DLD1 (cell line): ENCODE data around the gene ACSS2.

Source experiments
- in situ Hi-C: cut with HindIII; loops from 2 replicates; pipeline ENCODE4 v1.10.0; 2017; ENCODE audit warnings: low sequenced_read_pairs

ACSS2 gene

GRCh38 chr20:34945315-34946077 lies 69.1 kb downstream of the ACSS2 start:
- in situ Hi-C loops: no loop called here

GRCh38 chr20:34946661-34947060 lies 70.2 kb downstream of the ACSS2 start:
- in situ Hi-C loops: no loop called here

DNA sequence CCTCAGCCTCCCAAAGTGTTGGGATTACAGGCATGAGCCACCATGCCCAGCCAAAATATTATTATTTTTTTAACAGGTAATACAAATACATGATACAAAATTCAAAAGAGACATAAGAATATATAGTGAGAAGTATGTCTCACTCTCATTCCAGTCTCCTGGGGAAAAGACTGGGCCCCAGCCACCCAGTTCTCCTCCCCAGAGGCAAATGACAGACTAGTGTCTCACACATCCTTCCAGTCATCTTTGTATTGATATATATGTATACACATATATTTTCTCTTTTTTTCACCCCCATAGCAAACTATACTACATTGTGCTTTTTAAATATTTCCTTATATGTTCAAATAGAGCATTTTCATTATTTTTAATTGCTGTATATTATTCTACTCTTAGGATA lies 70.9 kb downstream of the ACSS2 start:
- in situ Hi-C loops: no loop called here

DNA sequence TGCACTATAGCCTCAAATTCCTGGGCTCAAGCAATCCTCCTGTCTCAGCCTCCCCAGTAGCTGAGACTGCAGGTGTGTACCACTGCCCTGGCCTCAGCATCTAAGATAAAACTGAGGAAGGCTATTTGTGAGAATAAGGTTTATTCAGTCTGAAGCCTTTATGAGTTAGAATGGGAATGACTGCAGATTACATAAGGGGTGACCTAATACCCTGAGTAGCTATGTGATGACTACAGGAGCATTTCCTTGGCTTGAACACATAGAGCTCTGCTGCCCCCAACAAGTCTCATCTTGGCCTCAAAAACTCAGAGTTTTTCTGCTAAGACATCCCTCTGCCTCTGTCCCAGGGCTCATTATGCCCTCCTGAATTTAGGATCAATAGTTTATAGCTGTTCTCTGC lies 71.6 kb downstream of the ACSS2 start:
- in situ Hi-C loops: no loop called here

DNA sequence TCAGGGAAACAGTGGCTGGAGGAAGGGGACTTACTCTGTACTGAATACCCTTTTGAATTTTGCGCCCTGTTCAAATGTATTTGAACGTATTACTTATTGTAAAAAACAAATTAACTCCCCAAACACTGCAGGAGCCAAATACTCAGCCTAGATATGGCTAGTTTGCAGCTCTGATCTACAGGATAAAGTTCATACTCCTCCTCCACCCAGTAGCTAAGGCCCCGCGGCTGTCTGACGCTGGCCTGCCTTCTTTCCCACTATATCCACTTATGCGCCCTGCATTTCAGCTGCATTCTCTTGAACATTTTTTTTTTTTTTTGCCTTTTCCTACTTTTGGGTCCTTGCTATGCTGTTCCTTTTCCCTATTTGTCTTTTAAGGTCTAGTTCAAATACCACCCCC lies 72.7 kb downstream of the ACSS2 start:
- in situ Hi-C loops: no loop called here

- in situ Hi-C loops: no loop called here
These were observed 74.8 kb downstream of the ACSS2 start for GRCh38 chr20:34951252-34951651.

GRCh38 chr20:34951652-34952051 lies 75.2 kb downstream of the ACSS2 start:
- in situ Hi-C loops: no loop called here

GRCh38 chr20:34952671-34953070 lies 76.3 kb downstream of the ACSS2 start:
- in situ Hi-C loops: no loop called here

- in situ Hi-C loops: no loop called here
These were observed 77.5 kb downstream of the ACSS2 start for GRCh38 chr20:34953960-34954359.

DNA sequence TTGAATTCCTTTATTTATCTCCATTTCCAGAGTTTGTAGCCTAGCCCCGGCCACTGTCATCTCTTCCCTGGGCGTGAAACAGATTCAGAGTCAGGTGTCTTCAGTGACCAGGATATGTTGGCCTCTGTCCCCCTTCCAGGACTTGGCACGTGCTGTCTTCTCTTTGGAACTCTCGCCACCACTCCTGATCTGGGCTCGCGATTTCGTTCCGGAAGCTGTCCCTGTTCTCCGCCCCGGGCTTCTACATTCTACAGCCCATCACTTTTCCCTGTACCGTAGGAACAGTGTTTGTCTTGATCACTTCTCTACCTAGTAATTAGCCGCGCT lies 78.5 kb downstream of the ACSS2 start:
- in situ Hi-C loops: no loop called here

DNA sequence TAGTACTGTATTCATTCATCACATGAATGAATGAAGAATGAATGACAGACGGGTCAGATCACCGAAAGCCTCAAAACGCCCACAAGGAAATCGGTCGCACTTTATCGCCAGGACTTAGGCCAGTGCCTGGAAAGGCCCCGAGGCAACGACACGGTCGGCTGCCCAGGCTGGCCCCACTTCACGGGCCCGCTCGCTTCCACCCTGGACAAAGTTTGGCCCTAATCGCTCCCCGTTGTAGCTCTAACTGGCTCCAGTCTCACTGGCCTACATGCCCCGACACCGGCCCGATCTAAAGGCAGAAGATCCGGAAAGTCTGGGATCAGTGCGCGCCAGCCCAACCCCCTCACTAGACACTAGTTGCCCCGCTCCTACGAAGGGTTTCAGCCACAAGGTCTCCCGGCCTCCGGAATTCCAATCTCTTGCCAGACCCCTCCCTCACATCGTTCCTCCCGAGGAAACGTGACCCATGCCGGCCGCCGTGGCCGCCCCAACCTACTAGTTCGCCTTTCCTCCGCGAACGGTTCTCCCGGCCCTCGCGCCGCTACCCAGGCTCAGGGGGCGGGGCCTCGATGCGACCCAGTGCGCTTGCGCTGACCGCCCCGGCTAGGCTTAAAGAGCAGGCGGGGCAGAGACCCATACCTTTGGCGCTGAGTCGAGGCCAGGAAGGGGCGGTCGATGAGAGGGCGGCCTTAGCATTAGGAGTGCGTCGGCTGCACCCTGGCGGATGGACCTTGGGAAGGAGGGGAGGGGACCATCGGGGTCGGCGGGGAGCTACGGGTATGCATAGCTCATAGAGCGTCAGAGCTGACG lies 79.0 kb downstream of the ACSS2 start, which contains the start of the genes GSS and MYH7B:
Gene GSS (minus strand): TSS at position 576 of the 810 bp plus-strand sequence. CDS start 3,954 bp downstream, outside the sequence.
Gene MYH7B (plus strand): TSS at position 638 of the 810 bp plus-strand sequence. CDS start 22,138 bp downstream, outside the sequence.
- in situ Hi-C loops: no loop called here

DNA sequence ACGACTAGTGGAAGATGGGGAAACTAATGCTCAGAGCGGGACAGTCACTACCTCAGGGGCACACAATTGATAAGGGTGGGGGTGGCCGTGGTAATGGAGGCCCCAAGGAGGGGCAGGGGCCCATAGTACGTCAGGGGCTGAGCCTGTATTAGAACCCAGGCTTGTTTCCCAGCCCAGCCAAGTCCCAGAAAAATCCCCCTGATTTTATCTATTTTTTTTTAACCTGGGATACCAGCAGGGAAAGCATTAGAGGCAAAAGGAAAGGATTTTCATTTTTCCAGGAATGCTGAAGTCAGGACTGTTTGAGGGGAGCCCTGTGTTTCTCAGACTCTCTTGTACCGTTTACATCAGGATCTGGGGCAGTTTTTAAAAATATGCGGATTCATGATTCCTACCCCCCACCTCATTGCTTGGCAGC lies 79.6 kb downstream of the ACSS2 start:
- in situ Hi-C loops: no loop called here

GRCh38 chr20:34956751-34957472 lies 80.5 kb downstream of the ACSS2 start:
- in situ Hi-C loops: no loop called here

GRCh38 chr20:34964486-34964885 lies 88.1 kb downstream of the ACSS2 start:
- in situ Hi-C loops: no loop called here

DNA sequence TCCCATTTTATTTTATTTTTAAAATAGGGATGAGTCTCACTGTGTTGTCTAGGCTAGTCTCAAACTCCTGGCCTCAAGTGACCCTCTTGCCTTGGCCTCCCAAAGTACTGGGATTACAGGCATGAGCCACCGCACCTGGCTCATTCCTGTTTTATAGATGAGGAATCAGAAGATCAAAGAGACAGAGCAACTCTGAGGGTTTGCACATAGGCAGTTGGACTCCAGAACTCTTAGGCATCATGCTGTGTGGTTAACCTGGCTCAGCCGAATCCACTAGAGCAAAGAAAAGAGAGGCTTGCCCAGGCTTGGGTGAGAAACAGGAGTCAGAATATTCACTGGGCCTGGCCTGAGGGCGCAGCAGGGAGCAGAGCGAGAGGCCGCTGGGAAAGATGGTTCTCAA lies 88.6 kb downstream of the ACSS2 start:
- in situ Hi-C loops: no loop called here

- in situ Hi-C loops: no loop called here
These were observed 91.0 kb downstream of the ACSS2 start for GRCh38 chr20:34967421-34967820.

- in situ Hi-C loops: no loop called here
These were observed 91.8 kb downstream of the ACSS2 start for GRCh38 chr20:34968042-34968775.

- in situ Hi-C loops: no loop called here
These were observed 93.9 kb downstream of the ACSS2 start for GRCh38 chr20:34970193-34970840.

GRCh38 chr20:34970846-34971560 lies 94.6 kb downstream of the ACSS2 start:
- in situ Hi-C loops: no loop called here
